Upper lobe of left lung (tissue), 6 donors: ENCODE results near the gene RPS4Y2. TPM values are rescaled to one million over a fixed set of nuclear protein-coding genes. Genes with fewer than 3 reads are reported as not detected.

Source experiments
- ATAC-seq, 2 donors: fragments of 200-7000 bp; cut with Tn5 transposase; one replicate each; pipeline ENCODE4 v1.9.1; 2022; ENCODE audit warnings: mild to moderate bottlenecking in 2 of 2, moderate library complexity in 2 of 2; ENCODE audit not compliant: low FRiP score in 2 of 2
- DNase-seq, 2 donors: peaks; one replicate each; pipeline ENCODE4 v3.0.0-alpha.2; 2019 to 2020
- H3K27ac ChIP-seq, 4 donors: fragments of 200-600 bp; sonication (generic); one replicate each; pipeline ENCODE4 v1.5.1; 2016 to 2019
- H3K27me3 ChIP-seq, 4 donors: fragments of 200-600 bp; sonication (generic); one replicate each; pipeline ENCODE4 v1.5.1; 2017 to 2019
- H3K36me3 ChIP-seq, 4 donors: fragments of 200-600 bp; sonication (generic); one replicate each; pipeline ENCODE4 v1.5.1; 2016 to 2019
- H3K4me1 ChIP-seq, 4 donors: fragments of 200-600 bp; sonication (generic); one replicate each; pipeline ENCODE4 v1.5.1; 2018 to 2019
- H3K4me3 ChIP-seq, 4 donors: fragments of 200-600 bp; sonication (generic); one replicate each; pipeline ENCODE4 v1.5.1; 2017 to 2019; ENCODE audit warnings: mild to moderate bottlenecking in 2 of 4, moderate library complexity in 1 of 4
- H3K9me3 ChIP-seq, 4 donors: fragments of 200-600 bp; sonication (generic); one replicate each; pipeline ENCODE4 v1.5.1; 2018 to 2019
- EP300 ChIP-seq, 4 donors: sonication (generic); formaldehyde crosslinking; IDR thresholded peaks; one replicate each; pipeline ENCODE4 v1.5.1; 2017; ENCODE audit warnings: antibody characterized with exemption in 4 of 4, control low read depth in 2 of 4
- POLR2A ChIP-seq, 4 donors: fragments of 450-650 bp; IDR thresholded peaks; one replicate each; pipeline ENCODE4 v1.5.1; 2016 to 2017; ENCODE audit warnings: antibody characterized with exemption in 4 of 4, mild to moderate bottlenecking in 2 of 4
- POLR2AphosphoS5 ChIP-seq, 2 donors: sonication (generic); formaldehyde crosslinking; IDR thresholded peaks; one replicate each; pipeline ENCODE4 v1.5.1; 2017; ENCODE audit warnings: antibody characterized with exemption in 2 of 2
- WGBS, 2 donors: methylation state at CpG; one replicate each; pipeline ENCODE4 v1.1.5; 2017 to 2018; 5-methylcytosine and 5-hydroxymethylcytosine counted together
- total RNA-seq, 6 donors: library from RNA; depleted of rRNA in 4 of 6; stranded (reverse); fragments of >200 nt in 4 of 6; gene quantifications; one replicate each; pipeline versions ENCODE4 v1.1.0 to v1.2.1, GENCODE V29; 2016 to 2021
- TF ChIP-seq, protein P1 (sequence below), 6 experiments: fragments of 450-650 bp in 4 of 6; fragments of 200-600 bp in 2 of 6; sonication (generic) in 2 of 6; IDR thresholded peaks; one replicate each; pipeline ENCODE4 v1.5.1; 2016 to 2019; ENCODE audit warnings: antibody characterized with exemption in 6 of 6
- donor health status: DM: no; HTN: no; CAD: no; lungs with moderate emphysema.
- donor health status: DM: no; HTN: yes; CAD: no; lungs with severe emphysema.

RPS4Y2 gene
- total RNA-seq, 6 donors from 2014 or later: not detected

DNA sequence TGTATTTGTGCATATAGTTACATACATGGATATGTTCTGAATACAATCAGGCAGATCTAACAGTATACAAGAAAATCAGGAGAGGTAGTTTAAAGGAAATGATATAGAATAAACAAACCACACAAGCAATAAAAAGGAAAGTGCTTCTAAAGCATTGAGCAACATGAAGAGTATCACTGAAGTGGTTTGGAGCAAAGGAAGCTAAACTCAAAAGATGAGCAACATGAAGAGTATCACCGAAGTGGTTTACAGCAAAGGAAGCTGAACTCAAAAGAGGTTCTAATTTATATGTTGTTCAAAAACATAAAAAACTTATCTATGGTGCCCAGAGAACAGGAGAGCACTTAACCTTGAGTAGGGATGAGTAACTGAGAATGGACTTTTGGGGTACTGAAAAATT, 29.1 kb downstream of the RPS4Y2 start:
- no peak for DNase-seq
- H3K4me1 ChIP-seq: no peaks in the 10 kb centered on the region
- H3K36me3 ChIP-seq: no peaks in the 10 kb centered on the region
- WGBS, 2 donors: 52% methylated on average over 1 of the region's 1 CpG; no CpG with 5 or more reads in 1 of the 2 donors
- H3K27me3 ChIP-seq: no peaks in the 10 kb centered on the region
- no peaks in the 10 kb centered on the region for H3K9me3 ChIP-seq
- ATAC-seq: no peak
- no peak overlapping the region for H3K4me3 ChIP-seq
- TF ChIP-seq EP300 (IDR thresholded peaks at IDR 0.05): no peak
- TF ChIP-seq, protein P1, sequence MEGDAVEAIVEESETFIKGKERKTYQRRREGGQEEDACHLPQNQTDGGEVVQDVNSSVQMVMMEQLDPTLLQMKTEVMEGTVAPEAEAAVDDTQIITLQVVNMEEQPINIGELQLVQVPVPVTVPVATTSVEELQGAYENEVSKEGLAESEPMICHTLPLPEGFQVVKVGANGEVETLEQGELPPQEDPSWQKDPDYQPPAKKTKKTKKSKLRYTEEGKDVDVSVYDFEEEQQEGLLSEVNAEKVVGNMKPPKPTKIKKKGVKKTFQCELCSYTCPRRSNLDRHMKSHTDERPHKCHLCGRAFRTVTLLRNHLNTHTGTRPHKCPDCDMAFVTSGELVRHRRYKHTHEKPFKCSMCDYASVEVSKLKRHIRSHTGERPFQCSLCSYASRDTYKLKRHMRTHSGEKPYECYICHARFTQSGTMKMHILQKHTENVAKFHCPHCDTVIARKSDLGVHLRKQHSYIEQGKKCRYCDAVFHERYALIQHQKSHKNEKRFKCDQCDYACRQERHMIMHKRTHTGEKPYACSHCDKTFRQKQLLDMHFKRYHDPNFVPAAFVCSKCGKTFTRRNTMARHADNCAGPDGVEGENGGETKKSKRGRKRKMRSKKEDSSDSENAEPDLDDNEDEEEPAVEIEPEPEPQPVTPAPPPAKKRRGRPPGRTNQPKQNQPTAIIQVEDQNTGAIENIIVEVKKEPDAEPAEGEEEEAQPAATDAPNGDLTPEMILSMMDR (IDR thresholded peaks at IDR 0.05): no peak
- TF ChIP-seq POLR2AphosphoS5 (IDR thresholded peaks at IDR 0.05): no peak
- TF ChIP-seq POLR2A (IDR thresholded peaks at IDR 0.05): no peak
- H3K27ac ChIP-seq: no peak overlapping the region

DNA sequence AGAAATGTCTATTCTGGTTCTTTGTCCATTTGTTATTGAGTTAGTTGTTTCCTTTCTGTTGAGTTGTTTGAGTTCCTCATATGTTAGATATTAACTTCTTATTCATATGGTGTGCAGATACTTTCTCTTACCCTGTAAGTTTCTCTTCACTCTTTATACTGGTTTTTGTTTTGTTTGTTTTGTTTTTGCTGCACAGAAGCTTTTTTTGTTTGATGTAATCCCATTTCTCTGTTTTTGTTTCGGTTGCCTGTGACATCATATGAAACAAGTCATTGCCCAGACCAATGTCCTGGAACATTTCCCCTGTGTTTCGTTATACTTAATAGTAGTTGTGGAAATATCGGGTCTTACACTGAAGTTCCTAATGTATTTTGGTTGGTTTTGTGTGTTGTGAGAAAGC, 31.2 kb downstream of the RPS4Y2 start:
- TF ChIP-seq EP300 (IDR thresholded peaks at IDR 0.05) (no peak), POLR2A (IDR thresholded peaks at IDR 0.05) (no peak), POLR2AphosphoS5 (IDR thresholded peaks at IDR 0.05) (no peak)
- TF ChIP-seq, protein P1 (IDR thresholded peaks at IDR 0.05): no peak
- no peaks in the 10 kb centered on the region for H3K27me3 ChIP-seq
- ATAC-seq (no peak), DNase-seq (no peak)
- H3K36me3 ChIP-seq: no peaks in the 10 kb centered on the region
- no peaks in the 10 kb centered on the region for H3K9me3 ChIP-seq
- H3K4me3 ChIP-seq: no peak overlapping the region
- H3K4me1 ChIP-seq: no peaks in the 10 kb centered on the region
- WGBS, 2 donors: 82% methylated on average over 3 of the region's 3 CpGs; no CpG with 5 or more reads in 1 of the 2 donors
- H3K27ac ChIP-seq: no peak overlapping the region

DNA sequence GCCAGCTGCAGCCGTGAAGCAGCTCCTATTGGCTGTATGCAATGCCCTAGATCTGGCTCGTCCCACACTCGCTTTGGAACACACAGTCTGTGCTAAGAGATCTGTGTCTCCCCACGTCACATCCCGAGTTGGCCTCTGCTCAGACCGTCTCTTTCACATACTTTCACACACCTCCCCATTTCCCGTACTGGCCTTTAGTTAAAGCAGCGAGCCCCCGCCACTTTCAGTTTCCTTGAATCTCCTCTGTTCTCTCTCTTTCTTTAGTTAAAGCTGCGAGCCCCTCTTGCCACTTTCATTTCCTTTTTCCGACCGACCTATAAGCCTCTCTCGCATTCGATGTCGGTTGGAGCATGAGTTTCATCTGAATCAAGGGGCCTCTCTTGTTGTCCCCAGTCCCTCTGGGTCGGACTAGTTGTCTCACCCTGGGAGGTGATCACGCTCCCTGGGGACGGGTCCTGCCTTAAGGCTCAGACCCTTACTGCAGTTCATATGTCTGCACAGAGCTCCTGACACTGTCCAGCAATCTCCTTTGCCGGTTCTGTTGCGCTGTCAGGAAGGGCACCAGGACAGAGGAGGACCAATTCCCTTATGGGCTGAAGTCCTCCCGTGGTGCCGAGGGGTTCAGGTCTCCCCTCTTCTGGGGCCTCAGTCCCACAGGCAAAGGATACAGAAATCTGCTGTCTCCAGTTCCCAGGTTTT, 42.6 kb downstream of the RPS4Y2 start:
- WGBS, 2 donors: 79% methylated on average over 15 of the region's 22 CpGs; no CpG with 5 or more reads in 1 of the 2 donors
- H3K36me3 ChIP-seq: no peaks in the 10 kb centered on the region
- DNase-seq: no peak
- no peaks in the 10 kb centered on the region for H3K27me3 ChIP-seq
- H3K9me3 ChIP-seq: no peaks in the 10 kb centered on the region
- TF ChIP-seq, protein P1 (IDR thresholded peaks at IDR 0.05): no peak
- no peak for TF ChIP-seq POLR2AphosphoS5 (IDR thresholded peaks at IDR 0.05)
- TF ChIP-seq POLR2A (IDR thresholded peaks at IDR 0.05): no peak
- no peak for TF ChIP-seq EP300 (IDR thresholded peaks at IDR 0.05)
- ATAC-seq: no peak
- no peak overlapping the region for H3K27ac ChIP-seq
- no peaks in the 10 kb centered on the region for H3K4me1 ChIP-seq
- H3K4me3 ChIP-seq: no peak overlapping the region

DNA sequence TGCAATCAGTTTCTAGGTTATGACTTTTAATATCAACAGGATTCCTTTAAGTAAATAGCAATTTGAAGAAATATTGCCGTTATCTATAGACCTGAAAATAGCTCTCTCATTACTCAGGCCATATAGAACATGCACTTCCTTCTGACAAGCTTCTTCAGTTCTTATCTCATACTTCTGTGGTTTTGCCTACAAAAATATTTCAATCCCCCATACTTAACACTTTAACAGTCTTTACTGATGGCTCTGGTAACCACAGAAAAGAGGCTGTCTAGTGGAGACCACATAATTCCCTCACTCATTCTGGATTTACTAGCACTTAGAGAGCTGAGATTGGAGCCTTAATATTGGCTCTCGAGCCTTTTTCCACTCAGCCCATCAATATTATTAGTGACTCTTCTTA, 46.8 kb downstream of the RPS4Y2 start:
- H3K4me1 ChIP-seq: no peaks in the 10 kb centered on the region
- WGBS, 2 donors: 58% methylated on average over 2 of the region's 2 CpGs; no CpG with 5 or more reads in 1 of the 2 donors
- DNase-seq: no peak
- TF ChIP-seq, protein P1 (IDR thresholded peaks at IDR 0.05): no peak
- TF ChIP-seq POLR2AphosphoS5 (IDR thresholded peaks at IDR 0.05): no peak
- TF ChIP-seq POLR2A (IDR thresholded peaks at IDR 0.05): no peak
- TF ChIP-seq EP300 (IDR thresholded peaks at IDR 0.05): no peak
- H3K27ac ChIP-seq: no peak overlapping the region
- H3K4me3 ChIP-seq: no peak overlapping the region
- H3K27me3 ChIP-seq: no peaks in the 10 kb centered on the region
- H3K9me3 ChIP-seq: no peaks in the 10 kb centered on the region
- no peaks in the 10 kb centered on the region for H3K36me3 ChIP-seq
- ATAC-seq: no peak

DNA sequence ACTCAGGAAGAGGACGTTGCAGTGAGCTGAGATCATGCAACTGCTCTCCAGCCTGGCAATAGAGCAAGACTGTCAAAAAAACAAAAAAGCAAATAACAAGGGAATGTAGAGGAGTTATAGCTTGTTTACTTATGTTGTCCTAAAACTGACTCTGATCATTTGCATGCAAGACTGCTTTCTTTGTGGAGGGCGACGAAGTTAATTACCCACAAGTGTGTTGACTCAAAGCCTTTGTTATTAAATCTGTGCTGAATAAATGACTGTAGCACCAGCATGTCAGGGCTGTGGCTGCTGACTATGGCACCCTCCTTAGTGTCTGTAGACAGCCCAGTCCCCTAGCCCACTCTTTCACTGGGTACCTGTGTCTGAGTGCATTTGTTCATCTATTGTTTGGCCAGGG, 50.3 kb downstream of the RPS4Y2 start:
- Histone ChIP-seq H3K9me3 (no peaks in the 10 kb centered on the region), H3K27ac (no peak overlapping the region), H3K27me3 (no peaks in the 10 kb centered on the region), H3K36me3 (no peaks in the 10 kb centered on the region), H3K4me1 (no peaks in the 10 kb centered on the region), H3K4me3 (no peak overlapping the region)
- DNase-seq (no peak), ATAC-seq (no peak)
- TF ChIP-seq POLR2A (IDR thresholded peaks at IDR 0.05): no peak
- no peak for TF ChIP-seq POLR2AphosphoS5 (IDR thresholded peaks at IDR 0.05)
- TF ChIP-seq, protein P1 (IDR thresholded peaks at IDR 0.05): no peak
- TF ChIP-seq EP300 (IDR thresholded peaks at IDR 0.05): no peak
- WGBS, 2 donors: 64% methylated on average over 1 of the region's 3 CpGs; no CpG with 5 or more reads in 1 of the 2 donors
